Activated naive CD8-positive, alpha-beta T cell treated with anti-CD3 and anti-CD28 coated beads, Interleukin-2, amount 50 U/mL, for 16 hours (primary cell): ENCODE data around the gene CRKL.

ENCODE experiments used
- DNase-seq: peaks from one replicate; pipeline ENCODE4 v3.0.0-alpha.2; 2020; ENCODE audit warnings: low read depth, low spot score

CRKL gene

DNA sequence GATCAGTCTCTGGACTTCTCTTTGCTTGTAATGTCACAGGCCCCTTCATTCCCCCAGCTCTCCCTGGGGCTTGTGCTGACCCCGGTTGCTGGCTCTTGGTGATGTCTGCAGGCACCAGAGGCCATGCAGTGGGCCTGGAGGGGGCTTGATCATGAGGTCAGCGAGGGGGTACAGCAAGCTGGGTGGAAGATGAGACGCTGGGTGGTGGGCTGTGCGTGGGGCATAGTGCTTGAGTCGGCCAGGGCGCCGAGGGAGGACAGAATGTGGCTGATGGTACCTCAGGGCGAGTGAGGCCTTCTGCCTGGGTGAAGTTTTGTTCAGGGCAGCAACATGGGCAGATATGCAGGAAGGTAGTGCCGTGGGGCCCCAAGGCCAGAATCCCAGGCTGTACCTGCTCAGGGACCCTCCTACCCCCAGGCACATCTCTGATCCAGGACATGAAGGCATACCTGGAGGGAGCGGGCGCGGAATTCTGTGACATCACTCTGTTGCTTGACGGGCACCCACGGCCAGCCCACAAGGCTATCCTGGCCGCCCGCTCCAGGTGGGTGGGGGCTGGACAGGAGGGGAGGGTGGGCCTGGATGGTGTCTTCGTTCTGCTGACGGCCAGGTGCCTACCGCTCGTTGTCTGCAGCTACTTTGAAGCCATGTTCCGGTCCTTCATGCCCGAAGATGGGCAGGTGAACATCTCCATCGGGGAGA is 78.3 kb downstream of the CRKL start:
- DNase-seq = no peak

DNA sequence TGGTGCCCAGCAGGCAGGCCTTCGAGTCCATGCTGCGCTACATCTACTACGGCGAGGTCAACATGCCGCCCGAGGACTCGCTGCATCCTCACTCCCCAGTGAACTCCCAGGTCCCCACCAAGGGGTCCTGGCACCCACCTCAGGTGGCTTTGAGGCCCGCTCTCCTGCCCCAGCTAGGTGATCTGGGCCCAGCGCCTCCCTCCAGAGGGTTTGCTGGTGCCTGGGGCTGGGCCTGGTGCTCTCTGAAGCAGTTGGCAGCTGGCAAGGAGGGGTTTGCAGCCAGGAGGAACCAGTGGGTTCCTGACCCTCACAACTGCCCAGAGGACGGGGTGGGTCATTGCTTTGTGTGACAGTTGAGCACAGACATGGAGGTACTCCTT is 78.8 kb downstream of the CRKL start:
- DNase-seq = no peak

DNA sequence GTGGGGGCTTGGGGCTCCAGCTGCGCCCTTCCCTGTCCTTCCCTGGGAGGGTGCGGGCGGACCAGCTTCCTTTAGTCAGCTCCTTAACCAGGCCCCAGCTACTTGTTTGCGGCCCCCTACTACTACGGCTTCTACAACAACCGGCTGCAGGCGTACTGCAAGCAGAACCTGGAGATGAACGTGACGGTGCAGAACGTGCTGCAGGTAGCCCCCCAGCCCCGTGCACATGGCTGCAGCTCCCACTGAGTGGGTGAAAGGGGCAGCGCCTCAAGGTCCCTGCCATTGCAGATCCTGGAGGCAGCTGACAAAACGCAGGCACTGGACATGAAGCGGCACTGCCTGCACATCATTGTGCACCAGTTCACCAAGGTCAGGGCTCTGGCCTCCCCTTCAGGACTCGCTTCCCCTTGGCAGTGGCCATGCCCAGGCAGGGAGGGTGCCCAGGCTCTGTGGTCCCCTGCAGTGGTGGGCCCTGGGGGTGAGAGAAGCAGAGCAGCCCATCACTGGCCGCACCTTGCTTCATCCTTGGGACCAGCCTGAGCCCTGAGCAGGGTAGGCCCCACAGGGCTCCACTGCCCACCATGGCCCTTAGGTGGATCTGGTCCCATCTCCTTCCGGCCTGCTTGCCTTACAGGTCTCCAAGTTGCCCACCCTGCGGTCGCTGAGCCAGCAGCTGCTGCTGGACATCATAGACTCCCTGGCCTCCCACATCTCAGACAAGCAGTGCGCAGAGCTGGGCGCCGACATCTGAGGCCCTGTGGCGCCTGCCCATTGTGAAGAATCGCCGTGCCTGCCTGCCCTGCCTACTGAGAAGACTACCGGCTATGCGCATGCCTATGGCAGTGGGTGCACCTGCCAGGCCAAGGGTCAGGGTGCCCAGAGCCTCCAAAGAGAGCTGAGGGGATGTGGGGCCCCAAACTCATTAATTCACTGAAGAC is 79.7 kb downstream of the CRKL start:
- no peak for DNase-seq

DNA sequence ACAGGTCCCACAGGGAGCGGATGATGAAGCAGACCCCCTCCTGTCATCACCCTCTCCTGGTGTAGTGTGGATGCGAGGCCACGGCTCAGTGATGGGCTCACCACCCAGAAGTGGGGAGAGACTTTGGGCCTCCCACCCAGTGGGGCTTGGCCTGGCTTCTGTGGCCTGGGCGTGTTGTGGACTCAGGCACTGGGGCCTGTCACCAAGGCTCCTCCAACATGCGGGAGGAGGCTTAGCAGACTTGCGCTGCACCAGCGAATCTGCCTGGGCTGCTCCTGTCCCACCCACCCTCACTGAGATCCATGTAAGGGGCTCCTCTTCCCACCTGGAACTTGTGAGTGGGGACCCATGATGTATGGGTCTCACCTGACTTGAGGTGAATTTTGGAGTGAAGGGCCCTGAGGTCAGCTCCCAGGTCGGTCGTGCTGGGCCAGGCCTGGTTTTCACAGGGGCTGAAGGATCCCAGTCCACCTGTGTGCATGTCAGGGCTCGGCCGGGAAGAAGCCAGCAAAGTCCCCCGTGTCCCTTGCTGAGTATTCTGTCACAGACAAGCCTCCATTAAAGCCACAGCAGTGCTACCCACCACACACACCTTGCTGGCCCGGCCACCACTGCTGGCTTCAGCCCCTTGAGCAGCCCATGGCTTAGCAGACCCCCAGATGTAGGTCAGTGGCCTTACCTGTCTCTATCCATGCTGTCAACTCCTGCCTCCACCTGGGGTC is 80.5 kb downstream of the CRKL start:
- no peak for DNase-seq

DNA sequence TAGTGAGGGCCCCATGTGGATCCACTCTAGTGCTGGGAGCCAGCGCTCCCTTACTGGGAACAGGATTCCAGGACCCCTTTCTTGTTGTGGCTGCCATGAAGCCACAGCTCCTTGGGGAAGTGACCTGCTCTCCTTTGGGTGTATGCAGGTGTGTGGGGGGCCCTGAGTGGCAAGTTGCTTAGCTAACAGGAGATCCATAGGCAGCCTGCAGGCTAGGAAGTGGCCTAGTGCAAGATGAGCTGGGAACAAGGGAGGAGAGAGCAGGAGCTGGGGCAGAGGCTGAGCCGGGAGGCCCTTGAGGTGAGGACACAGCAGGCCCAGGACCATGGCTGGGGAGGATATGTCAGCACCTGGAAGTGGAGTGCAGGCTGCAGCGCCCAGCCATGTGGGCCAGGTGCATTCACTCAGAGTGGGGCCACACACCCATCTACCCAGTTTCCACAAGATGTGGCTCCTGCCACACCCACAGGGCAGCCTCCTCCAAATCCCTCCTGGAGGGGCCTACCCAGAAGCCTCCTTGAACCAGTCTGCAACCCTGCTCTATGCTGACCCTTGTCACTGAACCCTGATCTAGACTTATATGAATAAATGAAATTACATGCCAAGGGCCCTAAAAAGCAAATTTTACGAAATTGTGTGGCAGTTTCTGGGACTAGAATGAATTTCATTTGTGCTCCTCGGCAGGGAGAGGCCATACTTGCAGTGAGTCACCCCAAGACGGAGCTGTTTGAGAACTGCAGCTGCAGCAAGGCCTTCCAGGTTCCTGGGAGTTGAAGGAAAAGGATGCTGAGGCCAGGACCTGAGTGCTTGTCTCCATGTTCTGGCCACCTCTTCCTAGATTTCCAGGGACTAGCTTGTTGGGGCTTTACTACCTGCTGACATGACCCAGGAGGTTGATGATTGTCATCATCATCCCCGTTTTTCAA is 81.5 kb downstream of the CRKL start:
- DNase-seq = no peak

DNA sequence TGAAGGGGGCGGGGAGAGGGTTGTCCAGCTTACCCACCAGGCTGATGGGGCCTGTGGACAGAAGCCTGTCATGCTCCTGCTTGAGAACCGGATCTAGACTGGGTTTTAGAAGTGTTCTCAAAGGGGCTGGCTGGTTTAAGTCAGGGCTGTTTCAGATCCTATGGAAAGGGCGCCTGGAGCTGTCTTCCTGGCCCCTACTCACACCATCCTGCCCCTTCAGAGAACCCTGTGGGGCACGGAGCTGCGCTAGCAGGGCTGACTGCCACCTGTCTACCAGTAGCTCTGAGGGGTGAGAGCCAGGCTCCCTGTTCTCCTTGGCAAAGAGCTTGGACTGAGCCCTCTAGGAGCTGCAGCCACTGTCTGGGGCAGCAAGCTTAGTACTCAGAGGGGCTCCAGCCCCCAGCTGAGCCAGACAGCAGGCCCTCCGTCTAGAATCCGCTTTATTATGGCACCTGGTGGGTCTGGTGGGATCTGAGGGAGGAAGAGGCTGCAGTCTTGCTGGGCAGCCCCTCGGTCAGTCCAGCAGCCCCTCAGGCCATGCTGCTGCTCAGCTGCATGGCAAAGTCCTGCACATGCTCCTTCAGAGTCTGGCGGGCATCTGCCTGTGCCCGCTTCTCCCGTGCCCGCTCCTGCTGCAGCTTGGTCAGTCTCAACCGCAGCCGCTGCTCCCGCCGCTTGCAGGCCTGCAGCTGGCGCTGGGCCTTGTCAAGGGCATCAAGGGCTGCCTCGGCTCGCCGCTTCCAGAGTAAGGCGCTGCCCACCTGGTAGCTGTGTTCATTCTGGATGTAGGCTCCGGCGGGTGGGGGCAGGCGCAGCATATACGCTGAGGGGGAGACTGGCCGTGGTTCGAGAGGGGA is 82.4 kb downstream of the CRKL start:
- DNase-seq = no peak

DNA sequence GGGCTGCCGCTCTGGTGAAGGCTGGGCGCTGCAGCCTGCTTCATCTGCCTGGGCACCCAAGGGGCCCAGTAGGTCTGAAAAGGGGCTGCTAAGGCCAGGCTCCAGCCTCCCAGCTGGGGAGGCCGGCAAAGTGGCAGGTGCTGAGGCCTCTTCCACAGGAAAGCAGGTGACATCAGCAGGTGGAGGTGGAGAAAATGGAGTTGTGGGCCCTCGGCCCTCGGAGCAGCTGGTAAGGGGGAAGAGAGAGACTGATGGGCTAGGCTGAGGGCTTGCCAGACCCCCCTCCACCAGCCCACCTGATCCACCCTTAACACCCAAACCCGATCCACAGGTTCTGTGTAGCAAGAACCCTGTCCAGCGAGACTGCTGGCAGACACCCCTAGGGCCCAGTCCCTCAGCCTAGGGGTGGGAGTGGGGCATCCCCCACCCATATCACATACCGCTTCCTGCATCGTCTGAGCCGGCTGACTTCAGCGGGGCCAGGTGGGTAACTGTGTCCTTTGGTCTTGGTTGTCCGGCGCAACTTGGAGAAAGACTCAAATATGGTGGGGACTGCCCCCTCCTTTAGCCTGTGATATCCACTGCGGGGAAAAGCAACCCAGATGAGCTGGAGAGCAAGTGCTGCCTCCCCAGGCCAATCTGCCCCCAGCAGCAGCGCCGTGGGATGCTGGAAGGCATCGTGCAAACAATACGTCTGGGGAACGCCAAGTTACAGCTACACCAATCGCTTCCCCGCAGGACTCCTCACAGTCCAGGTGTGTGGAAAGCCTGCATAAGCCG is 83.2 kb downstream of the CRKL start:
- DNase-seq = no peak

DNA sequence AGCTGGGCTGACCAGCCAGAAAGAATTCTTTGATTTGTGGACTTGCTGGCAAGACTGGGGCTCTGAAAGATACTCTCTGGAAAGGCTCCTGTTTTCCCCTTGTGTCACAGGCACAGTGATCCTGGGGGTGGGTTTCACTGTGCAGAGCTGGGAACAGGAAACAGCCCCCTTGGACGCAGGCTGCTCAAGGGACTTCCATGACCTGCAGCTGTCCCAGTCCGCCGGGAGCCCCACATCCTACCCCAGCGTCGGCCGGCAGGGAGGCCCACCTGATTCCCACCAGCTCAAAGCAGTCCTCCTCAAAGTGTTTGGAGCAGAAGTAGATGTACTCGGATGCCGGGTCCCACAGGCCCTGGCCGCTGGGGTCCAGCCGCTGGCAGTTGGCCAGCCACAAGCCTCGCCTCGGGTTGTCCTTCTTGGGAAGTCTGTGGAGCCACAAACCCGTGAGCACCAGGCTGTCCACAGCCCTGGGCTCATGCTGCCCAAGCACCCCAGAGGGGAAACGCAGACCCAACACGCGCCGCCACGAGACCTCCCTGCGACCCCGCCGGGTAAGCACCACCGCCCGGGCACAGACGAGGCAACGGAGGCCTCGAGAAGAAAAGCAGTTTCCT is 83.9 kb downstream of the CRKL start:
- no peak for DNase-seq

DNA sequence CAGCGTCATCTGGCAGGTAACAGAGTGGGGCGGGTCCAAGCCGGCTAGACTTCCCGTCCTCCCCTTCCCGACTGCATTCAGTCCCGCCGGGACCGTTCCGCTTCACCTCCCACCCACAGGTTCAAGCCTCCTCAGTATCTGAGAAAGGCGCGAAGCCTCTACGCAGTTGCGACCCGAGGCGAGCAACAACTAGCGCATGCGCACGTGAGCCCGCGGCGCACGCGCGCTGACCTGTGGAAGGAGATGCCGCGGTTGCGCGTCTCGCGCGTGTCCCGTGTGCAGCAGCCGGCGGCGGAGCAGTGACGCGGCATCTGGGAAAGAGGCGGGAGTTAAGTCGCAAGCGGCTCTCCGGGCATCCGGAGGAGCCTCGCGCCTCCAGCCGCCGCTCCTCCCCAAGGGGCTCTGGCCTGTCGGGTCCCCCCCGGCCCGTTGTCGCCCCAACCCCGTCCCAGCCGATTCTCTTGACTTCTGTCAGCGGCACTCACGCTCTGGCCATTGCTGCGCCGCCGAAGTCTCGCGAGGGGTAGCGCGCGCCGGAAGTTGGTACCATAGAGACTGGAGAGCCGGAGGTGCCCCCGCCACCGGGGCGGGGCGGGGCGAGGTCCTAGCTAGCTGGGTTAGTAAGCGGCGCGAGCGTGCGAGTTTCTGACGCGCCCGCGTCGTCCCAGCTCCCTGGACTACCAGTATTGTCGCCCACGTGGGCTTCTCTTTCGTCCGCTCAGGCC is 84.6 kb downstream of the CRKL start, which contains the start of gene THAP7:
Gene THAP7 (minus strand): TSS at position 518 of the 725 bp plus-strand sequence. CDS start 207 bp downstream, at position 311.
- DNase-seq = peak; percentile 94
